Keratinocyte (primary cell): ENCODE measurements around the gene TELO2.

Experiments
- CTCF ChIP-seq, 3 experiments: IDR thresholded peaks in 1 of 3; conservative IDR thresholded peaks in 1 of 3; optimal IDR thresholded peaks in 1 of 3; 2 replicates in 2 of 3; 3 replicates in 1 of 3; pipeline versions ENCODE3 to v1.5.1; 2011; ENCODE audit warnings: low read length in 3 of 3, mild to moderate bottlenecking in 3 of 3, moderate library complexity in 2 of 3, control low read depth in 1 of 3, inconsistent platforms in 1 of 3; ENCODE audit not compliant: insufficient read depth in 2 of 3; ENCODE audit errors: extremely low read depth in 1 of 3
- EZH2 ChIP-seq: IDR thresholded peaks from one replicate; pipeline ENCODE4 v1.6.1; 2012; ENCODE audit warnings: inconsistent platforms, mild to moderate bottlenecking, low read length, moderate library complexity

GRCh38 chr16:1545044-1546040, 52.2 kb downstream of the TELO2 start:
- no peak for TF ChIP-seq CTCF (optimal IDR thresholded peaks at IDR 0.05 in 1 of 3, IDR thresholded peaks at IDR 0.05 in 1 of 3, conservative IDR thresholded peaks at IDR 0.05 in 1 of 3; ENCODE audit: extremely low read depth in 1 of 3, insufficient read depth in 2 of 3, low read length in 3 of 3)
- TF ChIP-seq EZH2: no peak
